IPS-18c (cell line): ENCODE data around the gene CD59.
"Not testable (repeated sequence)": the region's sequence is repeated elsewhere in the genome, so short reads cannot be mapped to it uniquely, and the experiment has no call there.

Experiments
- H3K4me3 ChIP-seq: 2 replicates; pipeline ENCODE4 v1.7.0; 2013; ENCODE audit warnings: low read depth, mild to moderate bottlenecking, low read length, moderate library complexity; ENCODE audit not compliant: insufficient read depth
- H3K9me3 ChIP-seq: one replicate; pipeline ENCODE4 v1.6.1; 2013; ENCODE audit warnings: mild to moderate bottlenecking, low read length, moderate library complexity; ENCODE audit not compliant: control insufficient read depth, insufficient read depth

CD59 gene

GRCh38 chr11:33723238-33723881 lies 12.9 kb downstream of the CD59 start:
- Histone ChIP-seq H3K4me3 (no peak overlapping the region), H3K9me3 (no peaks in the 10 kb centered on the region)

GRCh38 chr11:33722590-33723234 lies 13.5 kb downstream of the CD59 start:
- Histone ChIP-seq H3K4me3 (no peak overlapping the region), H3K9me3 (no peaks in the 10 kb centered on the region)

- H3K9me3 ChIP-seq, result peaks cover 3% of the 10 kb centered on the region
- H3K4me3 ChIP-seq, result no peak overlapping the region
Measured at GRCh38 chr11:33721984-33722383, 14.2 kb downstream of the CD59 start.

GRCh38 chr11:33721426-33721825 lies 14.8 kb downstream of the CD59 start:
- Histone ChIP-seq H3K4me3 (no peak overlapping the region), H3K9me3 (peaks cover 3% of the 10 kb centered on the region)

GRCh38 chr11:33719587-33719986 lies 16.6 kb downstream of the CD59 start:
- H3K9me3 ChIP-seq, result peaks cover 3% of the 10 kb centered on the region
- no peak overlapping the region for H3K4me3 ChIP-seq

DNA sequence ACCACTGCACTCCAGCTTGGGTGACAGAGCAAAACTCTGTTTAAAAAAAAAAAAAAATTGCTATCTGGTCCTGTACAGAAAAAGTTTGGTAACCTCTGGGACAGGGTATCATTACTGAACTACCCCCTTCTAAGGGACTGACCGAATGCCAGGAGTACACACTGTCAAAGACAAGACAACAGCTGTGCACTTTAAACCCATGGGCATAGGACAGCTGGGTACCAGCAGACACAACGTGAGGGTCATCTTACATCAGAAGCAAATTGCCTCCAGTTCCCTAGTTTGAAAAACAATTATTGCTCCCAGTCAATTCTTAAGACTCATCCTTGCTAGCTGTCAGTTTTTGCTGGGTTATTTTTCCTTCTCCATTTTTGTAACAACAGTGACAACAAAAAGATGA lies 17.8 kb downstream of the CD59 start:
- no peak overlapping the region for H3K4me3 ChIP-seq
- H3K9me3 ChIP-seq, result peaks cover 3% of the 10 kb centered on the region

GRCh38 chr11:33716243-33716642 lies 20.0 kb downstream of the CD59 start:
- Histone ChIP-seq H3K9me3 (peaks cover 3% of the 10 kb centered on the region), H3K4me3 (no peak overlapping the region)

- H3K4me3 ChIP-seq, result no peak overlapping the region
Measured at GRCh38 chr11:33713856-33714398, 22.3 kb downstream of the CD59 start.

GRCh38 chr11:33713151-33713855 lies 22.9 kb downstream of the CD59 start:
- Histone ChIP-seq H3K9me3 (peaks cover 3% of the 10 kb centered on the region), H3K4me3 (no peak overlapping the region)

More at GRCh38 chr11:33713856-33714398, 22.3 kb downstream of the CD59 start:
- peaks cover 3% of the 10 kb centered on the region for H3K9me3 ChIP-seq

DNA sequence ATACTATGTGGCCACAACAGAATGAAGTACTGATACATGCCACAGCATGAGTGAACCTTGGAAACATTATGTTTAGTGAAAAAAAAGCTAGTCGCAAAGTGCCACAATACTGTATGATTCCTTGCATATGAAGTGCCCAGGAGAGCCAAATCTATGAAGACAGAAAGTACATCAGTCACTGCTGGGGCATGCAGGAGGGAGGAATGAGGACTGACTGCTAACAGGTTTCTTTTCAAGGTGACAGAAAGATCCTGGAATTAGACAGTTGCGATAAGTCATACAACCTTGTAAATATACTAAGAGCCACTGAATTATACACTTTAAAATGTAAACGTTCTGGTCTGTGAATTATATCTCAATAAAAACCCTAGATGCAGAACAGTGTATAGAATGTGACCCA lies 23.8 kb downstream of the CD59 start:
- no peak overlapping the region for H3K4me3 ChIP-seq
- peaks cover 3% of the 10 kb centered on the region for H3K9me3 ChIP-seq

DNA sequence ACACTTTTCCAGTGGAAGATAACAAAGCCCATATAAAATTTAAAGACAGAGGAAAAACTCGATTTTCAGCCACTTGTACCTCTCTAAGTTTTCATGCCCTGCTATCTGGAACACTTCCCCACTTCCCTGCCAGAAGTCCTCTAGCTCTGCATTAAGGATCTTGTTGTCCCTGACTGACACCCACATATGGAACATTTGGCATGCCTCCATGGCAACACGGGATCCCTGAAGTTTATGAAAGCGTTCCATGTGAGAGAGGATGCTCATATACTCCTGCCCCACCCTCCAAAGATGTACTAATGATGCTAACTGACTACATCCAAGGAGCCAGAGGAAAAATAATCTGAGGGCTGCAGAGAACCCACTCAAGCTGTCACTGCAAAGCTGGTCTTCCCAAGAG lies 26.8 kb downstream of the CD59 start:
- H3K9me3 ChIP-seq, result no peaks in the 10 kb centered on the region
- H3K4me3 ChIP-seq, result no peak overlapping the region

- no peaks in the 10 kb centered on the region for H3K9me3 ChIP-seq
- H3K4me3 ChIP-seq, result no peak overlapping the region
Measured at GRCh38 chr11:33708985-33709384, 27.2 kb downstream of the CD59 start.

DNA sequence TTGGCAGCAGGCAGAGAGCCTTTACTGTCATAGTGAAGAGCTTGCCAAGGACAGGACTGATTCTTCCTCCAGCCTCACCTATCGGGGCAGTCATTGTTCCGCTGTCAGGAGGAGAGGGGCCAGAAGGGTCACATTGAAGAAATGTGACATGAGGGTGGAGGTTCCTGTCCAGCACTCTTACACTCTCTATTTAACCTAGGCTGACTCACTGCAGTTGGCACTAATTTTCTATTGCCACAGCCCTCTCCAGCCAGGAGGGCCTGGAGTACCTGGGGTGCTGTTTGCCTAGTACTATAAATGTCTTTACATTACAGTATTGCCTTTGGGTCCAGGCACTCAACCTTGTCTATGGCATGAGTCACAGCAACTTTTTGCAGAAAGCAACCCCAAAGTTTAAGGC lies 28.4 kb downstream of the CD59 start:
- H3K4me3 ChIP-seq, result not testable (repeated sequence)

GRCh38 chr11:33706966-33707365 lies 29.3 kb downstream of the CD59 start:
- Histone ChIP-seq H3K4me3 (no peak overlapping the region), H3K9me3 (no peaks in the 10 kb centered on the region)

More for the DNA sequence above, 28.4 kb downstream of the CD59 start:
- not testable (repeated sequence) for H3K9me3 ChIP-seq

GRCh38 chr11:33706546-33706945 lies 29.7 kb downstream of the CD59 start:
- no peak overlapping the region for H3K4me3 ChIP-seq
- no peaks in the 10 kb centered on the region for H3K9me3 ChIP-seq

- Histone ChIP-seq H3K9me3 (no peaks in the 10 kb centered on the region), H3K4me3 (no peak overlapping the region)
Measured at GRCh38 chr11:33704240-33705002, 31.8 kb downstream of the CD59 start.

DNA sequence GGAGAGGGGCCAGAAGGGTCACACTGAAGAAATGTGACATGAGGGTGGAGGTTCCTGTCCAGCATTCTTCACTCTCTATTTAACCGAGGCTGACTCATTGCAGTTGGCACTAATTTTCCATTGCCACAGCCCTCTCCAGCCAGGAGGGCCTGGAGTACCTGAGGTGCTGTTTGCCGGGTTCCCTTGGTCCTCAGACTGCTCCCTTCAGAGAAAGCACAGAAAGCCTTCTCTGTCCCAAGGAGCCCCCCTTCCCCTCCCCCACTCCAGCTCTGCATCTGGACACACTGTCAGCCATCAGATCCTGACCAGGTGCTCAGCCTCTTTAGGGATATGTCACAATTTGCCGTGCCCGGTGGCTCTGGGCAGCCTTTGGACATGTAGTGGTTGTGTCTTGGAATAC lies 32.4 kb downstream of the CD59 start:
- no peaks in the 10 kb centered on the region for H3K9me3 ChIP-seq
- no peak overlapping the region for H3K4me3 ChIP-seq
